T47D (cell line): Measurements from ENCODE around the gene PAPLN.

Source experiments
- DNase-seq, 2 experiments: peaks; one replicate each; pipeline versions ENCODE4 v3.0.0 to v3.0.0-alpha.2; 2011 to 2012; ENCODE audit warnings: low read depth in 1 of 2, low spot score in 1 of 2
- JUND ChIP-seq: IDR thresholded peaks from 2 replicates; pipeline ENCODE4 v1.6.1; 2012; ENCODE audit warnings: low read depth
- in situ Hi-C: cut with HindIII; loops from 2 replicates; pipeline ENCODE4 v1.10.0; 2016; ENCODE audit warnings: low sequenced_read_pairs, low pct_unique_long_range_greater_than_20kb

Gene PAPLN

GRCh38 chr14:73263606-73264005, 26.3 kb downstream of the PAPLN start:
- no peak for TF ChIP-seq JUND
- DNase-seq: no peak
- in situ Hi-C loops: no loop called here

DNA sequence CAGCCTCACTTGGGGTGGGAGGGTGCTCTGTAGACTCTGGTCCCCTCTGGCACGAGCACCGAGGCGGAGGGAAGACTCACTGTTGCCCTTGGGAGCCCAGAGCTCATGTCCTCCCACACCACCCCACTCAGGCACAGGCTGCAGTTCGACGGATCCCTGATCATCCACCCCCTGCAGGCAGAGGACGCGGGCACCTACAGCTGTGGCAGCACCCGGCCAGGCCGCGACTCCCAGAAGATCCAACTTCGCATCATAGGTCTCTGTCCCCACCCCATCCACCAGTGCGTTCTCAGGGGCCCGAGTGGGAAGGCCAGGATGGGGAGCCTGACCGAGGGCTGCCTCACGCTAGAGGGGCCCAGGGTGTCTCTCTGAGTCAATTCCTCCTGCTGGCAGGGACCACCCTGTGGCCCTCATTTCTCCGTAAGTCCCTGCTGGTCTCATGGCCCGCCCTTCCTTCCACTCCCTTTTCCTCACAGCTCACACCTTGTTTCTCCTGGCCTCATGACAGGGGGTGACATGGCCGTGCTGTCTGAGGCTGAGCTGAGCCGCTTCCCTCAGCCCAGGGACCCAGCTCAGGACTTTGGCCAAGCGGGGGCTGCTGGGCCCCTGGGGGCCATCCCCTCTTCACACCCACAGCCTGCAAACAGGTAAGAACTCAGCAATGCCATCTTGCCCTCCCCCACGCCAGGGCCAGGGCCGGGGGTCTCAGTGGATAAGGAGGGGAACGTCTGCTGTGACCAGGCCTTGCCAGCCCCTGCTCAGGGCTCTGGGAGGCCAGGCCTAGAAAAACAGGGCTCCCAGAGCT, 27.0 kb downstream of the PAPLN start:
- no peak for DNase-seq
- TF ChIP-seq JUND: no peak
- in situ Hi-C loops: no loop called here

GRCh38 chr14:73264885-73265720, 27.8 kb downstream of the PAPLN start:
- in situ Hi-C loops: no loop called here
- DNase-seq: no peak
- no peak for TF ChIP-seq JUND

- TF ChIP-seq JUND: no peak
- DNase-seq: no peak
- in situ Hi-C loops: no loop called here
Measured at GRCh38 chr14:73265721-73266046, 28.4 kb downstream of the PAPLN start.

- in situ Hi-C loops: no loop called here
- no peak for TF ChIP-seq JUND
- no peak for DNase-seq
Measured at GRCh38 chr14:73266317-73266716, 29.0 kb downstream of the PAPLN start.

DNA sequence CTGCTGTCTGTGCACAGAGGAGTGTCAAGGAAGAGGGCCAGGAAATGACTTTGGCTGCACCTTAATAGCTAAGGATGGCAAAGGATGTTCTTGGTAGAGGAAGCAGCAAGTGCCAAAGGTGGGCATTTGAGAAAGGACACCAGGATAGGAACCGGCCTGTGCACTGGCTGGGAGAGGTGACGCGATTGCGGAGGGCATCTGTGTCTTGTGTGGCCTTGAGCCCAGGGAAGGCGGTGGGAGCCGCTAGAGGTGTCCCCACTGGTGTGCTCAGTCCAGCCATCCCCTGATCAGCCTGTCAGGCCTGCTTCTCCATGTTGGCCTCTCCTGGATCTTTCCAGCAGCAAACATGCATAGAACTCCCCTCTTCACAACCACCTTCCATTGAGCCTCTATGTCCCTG, 30.2 kb downstream of the PAPLN start:
- DNase-seq: no peak
- in situ Hi-C loops: no loop called here

DNA sequence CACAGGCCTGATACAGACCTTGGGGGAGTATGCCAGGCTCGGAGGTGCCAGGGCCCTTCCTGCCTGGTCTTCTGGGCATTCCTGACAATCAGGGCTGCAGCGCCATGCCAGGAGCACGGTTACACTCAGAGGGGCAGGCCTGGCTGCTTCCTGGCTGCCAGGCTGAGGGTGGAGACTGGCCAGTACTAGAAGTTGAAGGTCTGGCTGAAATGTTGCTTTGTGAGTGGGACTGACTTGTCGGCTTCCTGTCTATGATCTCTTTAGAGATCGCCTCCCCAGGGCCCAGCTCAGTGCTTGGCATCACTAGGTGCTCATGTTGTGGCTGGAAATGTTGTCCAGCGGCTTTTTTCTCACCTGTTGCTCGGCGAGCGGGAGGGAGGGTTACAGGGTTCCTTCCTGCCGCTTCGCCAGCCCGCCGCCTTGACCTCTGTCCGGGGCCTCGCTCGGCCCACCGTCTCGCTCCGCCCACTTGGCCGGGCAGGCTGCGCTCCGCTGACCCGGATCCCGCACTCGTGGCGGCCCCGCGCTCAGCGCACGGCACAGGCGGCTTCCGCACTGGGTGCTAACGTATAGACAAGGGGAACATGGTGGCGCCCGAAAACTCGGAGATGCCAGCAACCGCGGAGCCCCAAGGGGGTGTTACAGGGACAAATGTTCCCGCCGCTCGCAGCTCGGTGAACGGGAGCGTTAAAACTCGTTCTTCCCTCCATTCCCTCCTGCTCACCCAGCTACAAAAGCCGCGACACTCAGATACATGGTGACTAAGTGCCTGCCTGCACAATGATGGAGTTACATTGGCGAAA, 32.6 kb downstream of the PAPLN start:
- in situ Hi-C loops: no loop called here
- TF ChIP-seq JUND: no peak
- DNase-seq: no peak

More for the DNA sequence above, 30.2 kb downstream of the PAPLN start:
- TF ChIP-seq JUND: no peak

DNA sequence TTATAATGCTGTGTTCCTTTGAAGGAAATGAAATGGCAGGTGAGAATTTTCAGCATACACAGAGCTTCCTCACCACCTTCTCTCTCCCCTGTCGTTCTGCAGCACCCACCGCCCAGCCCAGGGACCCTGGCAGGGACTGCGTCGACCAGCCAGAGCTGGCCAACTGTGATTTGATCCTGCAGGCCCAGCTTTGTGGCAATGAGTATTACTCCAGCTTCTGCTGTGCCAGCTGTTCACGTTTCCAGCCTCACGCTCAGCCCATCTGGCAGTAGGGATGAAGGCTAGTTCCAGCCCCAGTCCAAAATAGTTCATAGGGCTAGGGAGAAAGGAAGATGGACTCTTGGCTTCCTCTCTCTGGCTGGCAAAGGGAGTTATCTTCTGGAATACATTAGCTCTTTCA, 35.1 kb downstream of the PAPLN start:
- TF ChIP-seq JUND: no peak
- in situ Hi-C loops: no loop called here
- DNase-seq: no peak

DNA sequence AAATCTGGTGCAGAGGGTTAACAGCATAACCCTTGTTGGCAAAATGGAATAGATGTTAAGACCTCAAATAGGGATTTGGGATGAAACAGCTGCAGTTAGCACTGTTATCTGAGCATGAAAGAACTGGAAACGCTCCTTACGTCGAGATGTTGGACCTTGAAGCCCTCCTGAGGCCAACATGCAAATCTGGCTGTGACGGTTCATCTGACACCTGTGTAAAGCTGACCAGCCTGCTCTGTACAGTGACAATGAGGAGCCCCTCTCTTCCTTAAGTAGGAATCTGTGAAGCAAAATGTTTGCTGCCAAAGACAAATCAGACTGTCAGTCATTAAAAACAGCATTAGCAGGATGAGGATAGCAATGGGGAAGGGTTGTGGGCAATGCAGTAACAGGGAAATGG, 36.5 kb downstream of the PAPLN start:
- DNase-seq: no peak
- in situ Hi-C loops: no loop called here
- no peak for TF ChIP-seq JUND

GRCh38 chr14:73276836-73277235, 39.5 kb downstream of the PAPLN start:
- TF ChIP-seq JUND: no peak
- in situ Hi-C loops: loop anchor here (25.0 kb wide), 1 partner anchor 185 kb away; the partner anchor contains the start of gene NUMB
- DNase-seq: no peak

DNA sequence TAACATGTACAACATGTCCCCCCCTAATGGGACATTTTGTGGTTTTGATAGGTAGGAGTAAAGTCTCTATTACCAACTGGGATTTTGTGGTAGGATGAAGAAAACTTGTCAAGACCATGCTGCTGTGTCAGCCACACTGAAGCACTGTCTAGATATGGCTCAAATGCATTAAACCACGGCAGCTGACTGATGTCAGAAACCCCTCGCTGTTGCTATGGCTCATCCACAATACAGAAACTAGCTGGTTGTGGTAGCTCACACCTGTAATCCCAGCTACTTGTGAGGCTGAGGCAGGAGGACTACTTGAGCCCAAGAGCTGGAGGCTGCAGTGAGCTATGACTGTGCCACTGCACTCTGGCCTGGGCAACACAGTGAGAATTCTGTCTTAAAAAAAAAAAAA, 40.1 kb downstream of the PAPLN start:
- DNase-seq: no peak
- TF ChIP-seq JUND: no peak
- in situ Hi-C loops: loop anchor here (25.0 kb wide), 1 partner anchor 185 kb away; the partner anchor contains the start of gene NUMB

GRCh38 chr14:73280903-73281302, 43.6 kb downstream of the PAPLN start:
- no peak for TF ChIP-seq JUND
- no peak for DNase-seq
- in situ Hi-C loops: loop anchor here (25.0 kb wide), 1 partner anchor 181 kb away; the partner anchor contains the start of gene NUMB
